ENCODE data around the gene KCNC1. TPM values are rescaled to one million over a fixed set of nuclear protein-coding genes. Genes with fewer than 3 reads are reported as not detected.

Gene KCNC1
- total and polyA plus RNA-seq, 9 of the 15 experiments (the other 6 are each of a cell fraction or from before 2014, with no cell fraction given) = 0.05 to 0.08 TPM; not detected in 7

- TF ChIP-seq NR0B1 (IDR thresholded peaks at IDR 0.05; ENCODE audit: partially characterized antibody) (no peak), SLC30A9 (CRISPR knock-in tag; IDR thresholded peaks at IDR 0.05) (no peak), E2F6 (IDR thresholded peaks at IDR 0.05; ENCODE audit: borderline replicate concordance in 1 of 2, extremely low read depth in 1 of 2, insufficient read depth in 1 of 2, insufficient read length in 1 of 2, low read depth in 1 of 2, low read length in 1 of 2, poor library complexity in 1 of 2, severe bottlenecking in 1 of 2) (no peak), MXD1 (CRISPR knock-in tag; IDR thresholded peaks at IDR 0.05; ENCODE audit: borderline replicate concordance, poor library complexity, severe bottlenecking) (no peak), XRCC4 (IDR thresholded peaks at IDR 0.05; ENCODE audit: extremely low read depth, insufficient read depth, insufficient read length) (no peak)
Observed at GRCh38 chr11:17707830-17708229, 26.8 kb upstream of the KCNC1 start (continued).

- 0% methylated on average over 4 of the region's 4 CpGs for WGBS (ENCODE audit: insufficient coverage, low coverage, missing lambda C conversion rate)
- intact Hi-C loops (cut with micrococcal nuclease) = no loop called here
- Histone ChIP-seq H3K27me3 (ENCODE audit: control insufficient read depth in 2 of 2, insufficient read depth in 2 of 2, low read length in 2 of 2) (peaks cover 8 to 33% of the 10 kb centered on the region in 2 experiments), H3K9ac (ENCODE audit: insufficient read depth in 1 of 2, low read depth in 2 of 2, low read length in 2 of 2) (no peak overlapping the region), H3K4me3 (no peak overlapping the region), H3K27ac (ENCODE audit: extremely low read depth, low read depth, low read length) (no peak overlapping the region), H3K9me1 (ENCODE audit: control insufficient read depth, insufficient read depth, low read length) (no peaks in the 10 kb centered on the region), H3K9me3 (replicated peaks; ENCODE audit: control insufficient read depth, insufficient read depth, low read depth, low read length) (no peaks in the 10 kb centered on the region), H3K4me1 (replicated peaks in 1 of 2; ENCODE audit: control insufficient read depth in 2 of 2, insufficient read depth in 2 of 2, low read length in 2 of 2) (no peaks in the 10 kb centered on the region), H3K4me2 (ENCODE audit: insufficient read depth, low read length) (no peak overlapping the region), H3K36me3 (ENCODE audit: control insufficient read depth, insufficient read depth, low read length) (no peaks in the 10 kb centered on the region), H2AFZ (ENCODE audit: low read depth, low read length) (no peak overlapping the region), H4K20me1 (replicated peaks; ENCODE audit: control insufficient read depth, insufficient read depth, low read length) (peaks cover 13% of the 10 kb centered on the region; the same call in 1 of the 2 replicates), H3K79me2 (ENCODE audit: control insufficient read depth, insufficient read depth, low read length) (no peaks in the 10 kb centered on the region)
- no peak for ATAC-seq
- TF ChIP-seq RUNX1 (IDR thresholded peaks at IDR 0.05; ENCODE audit: low read depth) (no peak), SIN3A (IDR thresholded peaks at IDR 0.05; ENCODE audit: borderline replicate concordance in 2 of 2, control insufficient read depth in 1 of 2, low read depth in 2 of 2, low read length in 2 of 2) (no peak), ZNF592 (IDR thresholded peaks at IDR 0.05) (no peak)
- DNase-seq (ENCODE audit: extremely low read depth in 1 of 4, low spot score in 3 of 4) = no peak
- in situ Hi-C loops (cut with MboI) = no loop called here
- FAIRE-seq = no peak
- POLR2A ChIA-PET = interaction anchor here (0.9 kb wide), 1 partner anchor 19 kb away, joined by 3 read pairs; no protein-coding TSS in a partner anchor
- CTCF ChIA-PET (ENCODE audit: low intra/inter-chr PET ratio) = no interaction called here
- BruUV-seq (replicated peaks) = no TSS peak
Observed at GRCh38 chr11:17711836-17712235, 22.7 kb upstream of the KCNC1 start.

Data from K562 (cell line).